ENCODE measurements around the gene GDF11. TPM values are rescaled to one million over a fixed set of nuclear protein-coding genes. Genes with fewer than 3 reads are reported as not detected.

The GDF11 gene
- total and polyA plus RNA-seq, 2 donors from 2014 or later, result 3.4 to 6.2 TPM

DNA sequence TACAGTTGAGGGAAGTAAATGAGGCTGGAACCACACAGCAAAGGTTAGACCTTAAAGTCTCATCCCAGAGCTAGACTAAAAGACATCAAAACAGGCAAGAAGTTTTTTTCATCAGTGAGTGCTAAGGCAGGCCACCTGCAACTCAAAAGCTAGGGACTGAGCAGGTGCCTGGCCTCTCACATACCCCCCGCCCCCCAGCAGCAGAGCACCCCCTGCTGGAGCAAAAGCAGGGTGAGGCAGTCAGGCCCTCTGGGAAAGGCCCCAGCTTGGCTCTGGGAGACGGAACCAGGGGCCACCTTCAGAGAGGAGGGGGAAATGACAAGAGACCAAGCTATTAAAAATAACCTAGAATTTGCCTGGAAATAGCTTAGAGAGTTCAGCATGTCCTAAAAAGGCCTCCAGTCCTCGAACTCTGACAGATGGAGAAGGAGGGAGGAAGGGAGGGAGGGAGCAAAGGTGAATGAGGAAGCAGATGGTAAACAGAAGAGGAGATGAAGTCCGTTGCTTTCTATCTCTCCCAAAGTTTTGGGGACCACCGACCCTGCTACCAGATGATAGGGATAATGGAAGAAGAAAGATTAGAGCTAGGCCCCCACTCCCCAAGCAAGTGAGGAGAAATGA lies 37.0 kb upstream of the GDF11 start:
- intact Hi-C loops (cut with DNase I), result no loop called here
- peak overlapping the region in 2 of 3 donors; percentile 16 to 57 for H3K4me3 ChIP-seq (ENCODE audit: low read length in 3 of 3)
- FAIRE-seq, result no peak

DNA sequence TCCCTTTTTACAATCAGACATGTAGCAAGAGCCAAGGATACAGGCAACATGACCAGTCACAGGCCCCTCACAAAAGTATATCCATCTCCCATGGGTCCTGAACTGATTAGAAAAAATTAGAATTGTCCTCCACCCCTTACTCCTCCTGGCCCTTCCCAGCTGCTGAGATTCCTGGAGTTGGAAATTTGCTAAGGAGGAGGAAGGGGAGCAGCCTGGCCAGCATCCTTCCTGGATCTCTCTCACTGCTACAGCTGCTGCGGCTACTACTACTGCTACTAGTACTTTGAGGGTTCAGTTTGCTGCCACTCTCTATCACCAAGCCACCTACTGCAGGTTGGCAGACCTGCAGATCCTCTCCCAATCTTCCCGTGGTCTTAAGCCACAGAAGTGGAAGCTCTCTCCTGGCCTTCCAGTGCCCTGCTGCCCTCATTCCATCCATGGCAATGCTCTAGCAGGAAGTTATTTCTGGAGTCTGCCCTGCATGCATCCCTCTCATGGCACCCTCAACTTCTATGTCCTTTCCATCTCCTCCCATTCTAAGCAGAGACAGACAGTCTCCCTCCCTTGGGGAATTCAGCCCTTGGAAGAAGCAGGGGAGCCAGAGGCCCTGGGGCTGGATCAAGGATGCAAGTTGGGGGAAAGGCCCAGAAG lies 36.2 kb upstream of the GDF11 start:
- H3K36me3 ChIP-seq (ENCODE audit: control insufficient read depth in 2 of 3, insufficient read depth in 3 of 3, low read length in 3 of 3), result no peaks in the 10 kb centered on the region
- TF ChIP-seq, protein P1, sequence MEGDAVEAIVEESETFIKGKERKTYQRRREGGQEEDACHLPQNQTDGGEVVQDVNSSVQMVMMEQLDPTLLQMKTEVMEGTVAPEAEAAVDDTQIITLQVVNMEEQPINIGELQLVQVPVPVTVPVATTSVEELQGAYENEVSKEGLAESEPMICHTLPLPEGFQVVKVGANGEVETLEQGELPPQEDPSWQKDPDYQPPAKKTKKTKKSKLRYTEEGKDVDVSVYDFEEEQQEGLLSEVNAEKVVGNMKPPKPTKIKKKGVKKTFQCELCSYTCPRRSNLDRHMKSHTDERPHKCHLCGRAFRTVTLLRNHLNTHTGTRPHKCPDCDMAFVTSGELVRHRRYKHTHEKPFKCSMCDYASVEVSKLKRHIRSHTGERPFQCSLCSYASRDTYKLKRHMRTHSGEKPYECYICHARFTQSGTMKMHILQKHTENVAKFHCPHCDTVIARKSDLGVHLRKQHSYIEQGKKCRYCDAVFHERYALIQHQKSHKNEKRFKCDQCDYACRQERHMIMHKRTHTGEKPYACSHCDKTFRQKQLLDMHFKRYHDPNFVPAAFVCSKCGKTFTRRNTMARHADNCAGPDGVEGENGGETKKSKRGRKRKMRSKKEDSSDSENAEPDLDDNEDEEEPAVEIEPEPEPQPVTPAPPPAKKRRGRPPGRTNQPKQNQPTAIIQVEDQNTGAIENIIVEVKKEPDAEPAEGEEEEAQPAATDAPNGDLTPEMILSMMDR (IDR thresholded peaks at IDR 0.05; ENCODE audit: borderline replicate concordance, extremely low read depth, insufficient read depth), result no peak
- intact Hi-C loops (cut with DNase I), result no loop called here
- DNase-seq (peak in 1 of 5 donors; percentile 9), FAIRE-seq (no peak)
- peaks cover 0 to 15% (median 8%) of the 10 kb centered on the region in 3 donors for H3K4me1 ChIP-seq (ENCODE audit: control insufficient read depth in 2 of 3, insufficient read depth in 2 of 3, low read depth in 1 of 3, low read length in 3 of 3)
- peak overlapping the region in 2 of 3 donors; percentile 41 to 57 for H3K4me3 ChIP-seq (ENCODE audit: low read length in 3 of 3)
- H3K9ac ChIP-seq (ENCODE audit: low read length in 3 of 3), result peak overlapping the region in 1 of 3 donors; percentile 5
- H3K27ac ChIP-seq (ENCODE audit: low read depth in 2 of 2, low read length in 2 of 2), result peak overlapping the region; percentile 30 to 34
- no peaks in the 10 kb centered on the region for H3K27me3 ChIP-seq (ENCODE audit: control insufficient read depth, insufficient read depth, low read length)
- no peaks in the 10 kb centered on the region for H3K9me3 ChIP-seq (ENCODE audit: control insufficient read depth in 2 of 3, insufficient read depth in 1 of 3, low read length in 3 of 3)

More for the DNA sequence above, 37.0 kb upstream of the GDF11 start:
- peaks cover 0 to 15% (median 8%) of the 10 kb centered on the region in 3 donors for H3K4me1 ChIP-seq (ENCODE audit: control insufficient read depth in 2 of 3, insufficient read depth in 2 of 3, low read depth in 1 of 3, low read length in 3 of 3)
- no peaks in the 10 kb centered on the region for H3K36me3 ChIP-seq (ENCODE audit: control insufficient read depth in 2 of 3, insufficient read depth in 3 of 3, low read length in 3 of 3)
- H3K9ac ChIP-seq (ENCODE audit: low read length in 3 of 3), result no peak overlapping the region
- no peaks in the 10 kb centered on the region for H3K27me3 ChIP-seq (ENCODE audit: control insufficient read depth, insufficient read depth, low read length)
- H3K27ac ChIP-seq (ENCODE audit: low read depth in 2 of 2, low read length in 2 of 2), result peak overlapping the region; percentile 28 to 34
- TF ChIP-seq, protein P1 (IDR thresholded peaks at IDR 0.05; ENCODE audit: borderline replicate concordance, extremely low read depth, insufficient read depth), result peak; percentile 25
- no peaks in the 10 kb centered on the region for H3K9me3 ChIP-seq (ENCODE audit: control insufficient read depth in 2 of 3, insufficient read depth in 1 of 3, low read length in 3 of 3)
- peak in 1 of 5 donors; percentile 35 for DNase-seq

DNA sequence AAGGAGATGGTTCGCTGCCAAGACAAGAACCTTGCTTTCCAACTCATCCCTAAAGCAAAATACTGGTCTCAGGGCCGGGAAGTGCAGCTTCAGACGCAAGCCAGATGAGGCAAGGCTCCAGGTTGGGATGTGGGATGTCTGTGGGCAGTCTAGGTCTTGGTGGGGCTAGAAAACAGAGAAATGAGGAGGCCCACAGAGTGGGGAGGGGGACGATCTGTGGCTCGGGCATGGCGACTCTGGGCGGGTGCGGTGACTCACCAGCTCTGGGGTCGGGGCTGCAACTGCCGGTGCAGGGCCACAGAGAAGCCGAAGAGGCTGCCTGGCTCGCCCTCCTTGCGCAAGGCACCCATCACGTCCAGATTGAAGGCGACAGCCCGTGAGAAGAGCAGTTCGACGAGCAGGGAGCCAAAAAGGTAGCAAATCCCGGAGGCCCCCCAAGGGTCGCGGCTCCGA lies 35.7 kb upstream of the GDF11 start:
- H3K27ac ChIP-seq (ENCODE audit: low read depth in 2 of 2, low read length in 2 of 2), result peak overlapping the region in 1 of 2 donors; percentile 30
- peak overlapping the region in 2 of 3 donors; percentile 41 to 57 for H3K4me3 ChIP-seq (ENCODE audit: low read length in 3 of 3)
- intact Hi-C loops (cut with DNase I), result no loop called here
- FAIRE-seq (no peak), DNase-seq (peak in 1 of 5 donors; percentile 79)
- H3K36me3 ChIP-seq (ENCODE audit: control insufficient read depth in 2 of 3, insufficient read depth in 3 of 3, low read length in 3 of 3), result no peaks in the 10 kb centered on the region
- no peaks in the 10 kb centered on the region for H3K9me3 ChIP-seq (ENCODE audit: control insufficient read depth in 2 of 3, insufficient read depth in 1 of 3, low read length in 3 of 3)
- TF ChIP-seq, protein P1 (IDR thresholded peaks at IDR 0.05; ENCODE audit: borderline replicate concordance, extremely low read depth, insufficient read depth), result no peak
- peak overlapping the region in 1 of 3 donors; percentile 5 for H3K9ac ChIP-seq (ENCODE audit: low read length in 3 of 3)
- no peaks in the 10 kb centered on the region for H3K27me3 ChIP-seq (ENCODE audit: control insufficient read depth, insufficient read depth, low read length)
- peaks cover 0 to 15% (median 8%) of the 10 kb centered on the region in 3 donors for H3K4me1 ChIP-seq (ENCODE audit: control insufficient read depth in 2 of 3, insufficient read depth in 2 of 3, low read depth in 1 of 3, low read length in 3 of 3)

Data from kidney (tissue), 14 donors.